Prostate gland (tissue), 2 donors: ENCODE data around the gene PLCG1. TPM values are rescaled to one million over a fixed set of nuclear protein-coding genes. Genes with fewer than 3 reads are reported as not detected.

Experiments used
- DNase-seq: peaks from one replicate; pipeline ENCODE4 v3.0.0-alpha.2; 2019; ENCODE audit warnings: low spot score
- H3K27ac ChIP-seq, 2 donors: fragments of 200-600 bp; sonication (generic); 2 replicates each; pipeline ENCODE4 v1.5.1; 2017 to 2019
- H3K27me3 ChIP-seq: fragments of 200-600 bp; sonication (generic); replicated peaks from 2 replicates; pipeline ENCODE4 v1.5.1; 2019; ENCODE audit not compliant: insufficient read depth
- H3K36me3 ChIP-seq, 2 donors: fragments of 200-600 bp; sonication (generic); 1 replicate in 1 of 2; 2 replicates in 1 of 2; pipeline versions ENCODE4 v1.5.1 to v1.8.1; 2017 to 2019
- H3K4me1 ChIP-seq: fragments of 200-600 bp; sonication (generic); replicated peaks from 2 replicates; pipeline ENCODE4 v1.5.1; 2019
- H3K4me3 ChIP-seq, 2 donors: fragments of 200-600 bp; sonication (generic); 2 replicates each; pipeline ENCODE4 v1.5.1; 2017 to 2019
- H3K9me3 ChIP-seq: fragments of 200-600 bp; sonication (generic); 2 replicates; pipeline ENCODE4 v1.5.1; 2017
- CTCF ChIP-seq, 4 experiments: fragments of 200-600 bp in 2 of 4; fragments of 450-650 bp in 2 of 4; sonication (generic) in 2 of 4; IDR thresholded peaks; 1 replicate in 3 of 4; 2 replicates in 1 of 4; pipeline ENCODE4 v1.5.1; 2016 to 2019; ENCODE audit warnings: antibody characterized with exemption in 4 of 4, mild to moderate bottlenecking in 2 of 4, moderate library complexity in 2 of 4
- POLR2A ChIP-seq: fragments of 450-650 bp; IDR thresholded peaks from one replicate; pipeline ENCODE4 v1.6.1; 2016; ENCODE audit warnings: antibody characterized with exemption, mild to moderate bottlenecking
- POLR2AphosphoS5 ChIP-seq: sonication (generic); formaldehyde crosslinking; IDR thresholded peaks from one replicate; pipeline ENCODE4 v1.6.1; 2017; ENCODE audit warnings: antibody characterized with exemption
- WGBS: methylation state at CpG from one replicate; pipeline ENCODE4 v1.1.5; 2018; 5-methylcytosine and 5-hydroxymethylcytosine counted together
- intact Hi-C: fragments of 100-400 bp; cut with DNase I; formaldehyde crosslinking; loops from one replicate; pipeline ENCODE4 v1.14.2; 2022
- total RNA-seq, 2 donors: library from RNA; depleted of rRNA; stranded (reverse); fragments of >200 nt; gene quantifications; one replicate each; pipeline ENCODE4 v1.1.0, GENCODE V29; 2016

PLCG1 gene
- total RNA-seq, 2 donors from 2014 or later, result 67.9 to 129 TPM

- Histone ChIP-seq H3K27ac (peak overlapping the region in 1 of 2 donors; percentile 40), H3K27me3 (no peaks in the 10 kb centered on the region), H3K4me1 (peaks cover under 1% of the 10 kb centered on the region), H3K9me3 (no peaks in the 10 kb centered on the region), H3K4me3 (no peak overlapping the region), H3K36me3 (no peaks in the 10 kb centered on the region)
- TF ChIP-seq CTCF (IDR thresholded peaks at IDR 0.05) (no peak), POLR2A (no peak), POLR2AphosphoS5 (no peak)
- WGBS, result 56% methylated on average over 10 of the region's 10 CpGs
- no peak for DNase-seq
- intact Hi-C loops, result no loop called here
These were observed 3.1 kb downstream of the PLCG1 start for GRCh38 chr20:41140226-41141133.

DNA sequence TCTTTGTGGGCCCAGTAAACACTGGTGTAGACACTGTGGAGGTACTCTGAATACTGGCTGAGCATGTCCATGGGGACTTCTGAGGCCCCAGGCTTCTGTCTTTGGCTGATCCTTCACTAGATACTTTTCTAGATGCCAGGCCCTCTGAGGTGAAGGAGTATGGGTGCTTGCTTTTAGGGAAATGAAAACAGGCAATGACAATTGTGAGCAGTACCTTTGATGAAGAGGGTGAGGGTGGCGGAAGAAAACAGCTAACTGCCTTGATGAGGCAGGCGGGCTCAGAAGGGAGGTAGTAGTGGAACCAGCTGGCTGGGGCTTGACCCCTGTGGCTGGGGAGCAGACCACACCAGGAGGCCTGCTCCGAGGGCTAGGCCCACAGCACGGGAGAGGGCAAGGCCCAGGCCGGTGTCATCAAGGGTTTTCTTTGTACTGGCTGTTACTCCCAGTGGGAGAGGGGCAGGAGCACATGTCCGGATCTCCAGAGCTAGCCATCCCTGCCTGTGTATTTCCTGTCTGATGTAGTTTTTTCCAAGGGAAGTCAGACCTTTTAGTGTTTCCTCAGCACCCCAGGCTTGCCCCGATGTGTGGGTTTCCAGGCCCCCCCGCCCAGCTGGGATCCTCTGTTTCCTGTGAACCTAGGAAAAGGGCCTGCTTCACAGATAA, 3.9 kb downstream of the PLCG1 start:
- DNase-seq, result no peak
- no peak overlapping the region for H3K4me3 ChIP-seq
- intact Hi-C loops, result no loop called here
- H3K4me1 ChIP-seq, result peaks cover 7% of the 10 kb centered on the region
- H3K36me3 ChIP-seq, result no peaks in the 10 kb centered on the region
- TF ChIP-seq CTCF (IDR thresholded peaks at IDR 0.05), result no peak
- no peak for TF ChIP-seq POLR2A
- TF ChIP-seq POLR2AphosphoS5, result no peak
- no peaks in the 10 kb centered on the region for H3K27me3 ChIP-seq
- no peaks in the 10 kb centered on the region for H3K9me3 ChIP-seq
- WGBS, result 44% methylated on average over 8 of the region's 8 CpGs
- peak overlapping the region; percentile 40 to 49 for H3K27ac ChIP-seq

- no peak for TF ChIP-seq POLR2A
- no peak for TF ChIP-seq CTCF (IDR thresholded peaks at IDR 0.05)
- TF ChIP-seq POLR2AphosphoS5, result no peak
- Histone ChIP-seq H3K4me1 (peaks cover 9% of the 10 kb centered on the region), H3K9me3 (no peaks in the 10 kb centered on the region), H3K27ac (peak overlapping the region in 1 of 2 donors; percentile 40), H3K27me3 (no peaks in the 10 kb centered on the region), H3K36me3 (no peaks in the 10 kb centered on the region), H3K4me3 (no peak overlapping the region)
- intact Hi-C loops, result no loop called here
- WGBS, result 87% methylated on average over 4 of the region's 4 CpGs
- no peak for DNase-seq
These were observed 4.9 kb downstream of the PLCG1 start for GRCh38 chr20:41142245-41142644.

DNA sequence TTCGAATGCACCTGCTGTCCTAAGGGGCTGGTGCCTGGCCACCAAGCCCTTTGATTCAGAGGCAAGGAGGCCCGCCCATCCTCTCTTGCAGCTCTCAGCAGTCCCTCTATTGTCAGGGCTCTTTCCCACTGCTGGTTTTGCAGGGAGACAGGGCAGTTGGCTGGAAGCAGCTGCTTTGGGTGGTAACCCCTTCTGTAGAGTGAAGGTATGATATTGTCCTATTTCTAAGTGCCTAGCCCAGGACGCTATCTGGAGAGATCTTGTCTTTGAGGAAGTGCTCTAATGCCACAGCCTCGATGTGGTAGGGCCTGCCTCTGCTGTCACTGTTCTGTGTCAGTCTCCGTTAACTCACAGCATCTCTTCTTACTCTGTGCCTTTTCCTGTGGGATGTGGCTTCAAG, 5.6 kb downstream of the PLCG1 start:
- intact Hi-C loops, result no loop called here
- Histone ChIP-seq H3K4me3 (no peak overlapping the region), H3K4me1 (peaks cover 9% of the 10 kb centered on the region), H3K36me3 (no peaks in the 10 kb centered on the region), H3K27ac (no peak overlapping the region), H3K27me3 (no peaks in the 10 kb centered on the region), H3K9me3 (no peaks in the 10 kb centered on the region)
- no peak for DNase-seq
- TF ChIP-seq POLR2AphosphoS5 (no peak), POLR2A (no peak), CTCF (IDR thresholded peaks at IDR 0.05) (no peak)
- 43% methylated on average over 5 of the region's 5 CpGs for WGBS
